HFF-Myc (cell line): Measurements from ENCODE around the gene FBXO28.
A peak's percentile ranks its signal among the peaks of the same experiment; 100 is the strongest.

ENCODE experiments used
- DNase-seq: peaks from one replicate; pipeline ENCODE4 v3.0.0-alpha.2; 2011; ENCODE audit warnings: low read depth; ENCODE audit errors: extremely low read depth
- H3K4me3 ChIP-seq: replicated peaks from 2 replicates; pipeline ENCODE4 v1.5.1; 2011; ENCODE audit warnings: low read depth, mild to moderate bottlenecking, control low read depth, low read length
- TF ChIP-seq, protein P1 (sequence below): IDR thresholded peaks from 2 replicates; pipeline ENCODE4 v1.5.1; 2012; ENCODE audit warnings: mild to moderate bottlenecking, low read depth, low read length, control low read depth; ENCODE audit errors: missing control alignments

FBXO28 gene

GRCh38 chr1:224092601-224093000 lies 21.3 kb upstream of the FBXO28 start:
- no peak for DNase-seq
- H3K4me3 ChIP-seq = no peak overlapping the region
- TF ChIP-seq, protein P1, sequence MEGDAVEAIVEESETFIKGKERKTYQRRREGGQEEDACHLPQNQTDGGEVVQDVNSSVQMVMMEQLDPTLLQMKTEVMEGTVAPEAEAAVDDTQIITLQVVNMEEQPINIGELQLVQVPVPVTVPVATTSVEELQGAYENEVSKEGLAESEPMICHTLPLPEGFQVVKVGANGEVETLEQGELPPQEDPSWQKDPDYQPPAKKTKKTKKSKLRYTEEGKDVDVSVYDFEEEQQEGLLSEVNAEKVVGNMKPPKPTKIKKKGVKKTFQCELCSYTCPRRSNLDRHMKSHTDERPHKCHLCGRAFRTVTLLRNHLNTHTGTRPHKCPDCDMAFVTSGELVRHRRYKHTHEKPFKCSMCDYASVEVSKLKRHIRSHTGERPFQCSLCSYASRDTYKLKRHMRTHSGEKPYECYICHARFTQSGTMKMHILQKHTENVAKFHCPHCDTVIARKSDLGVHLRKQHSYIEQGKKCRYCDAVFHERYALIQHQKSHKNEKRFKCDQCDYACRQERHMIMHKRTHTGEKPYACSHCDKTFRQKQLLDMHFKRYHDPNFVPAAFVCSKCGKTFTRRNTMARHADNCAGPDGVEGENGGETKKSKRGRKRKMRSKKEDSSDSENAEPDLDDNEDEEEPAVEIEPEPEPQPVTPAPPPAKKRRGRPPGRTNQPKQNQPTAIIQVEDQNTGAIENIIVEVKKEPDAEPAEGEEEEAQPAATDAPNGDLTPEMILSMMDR = no peak

- no peak overlapping the region for H3K4me3 ChIP-seq
- TF ChIP-seq, protein P1 = no peak
- DNase-seq = no peak
Observed at GRCh38 chr1:224095339-224095738, 18.6 kb upstream of the FBXO28 start.

DNA sequence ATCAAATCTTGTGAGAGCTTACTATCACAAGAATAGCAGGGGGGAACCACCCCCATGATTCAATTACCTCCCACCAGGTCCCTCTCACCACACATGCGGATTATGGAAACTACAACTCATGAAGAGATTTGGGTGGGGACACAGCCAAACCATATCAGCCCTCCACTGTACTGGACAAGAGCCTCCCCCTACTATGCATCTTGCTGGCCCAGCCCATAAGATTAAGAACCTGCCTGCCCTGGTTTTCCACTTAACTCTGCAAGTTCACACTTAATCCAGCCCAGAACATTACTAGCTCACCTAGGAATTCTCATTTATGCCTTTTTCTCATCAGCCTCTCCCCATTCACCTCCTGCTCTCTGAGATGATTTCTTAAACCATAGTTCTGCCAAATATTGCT lies 18.0 kb upstream of the FBXO28 start:
- H3K4me3 ChIP-seq = no peak overlapping the region
- DNase-seq = no peak
- TF ChIP-seq, protein P1 = no peak

GRCh38 chr1:224096773-224097172 lies 17.1 kb upstream of the FBXO28 start:
- H3K4me3 ChIP-seq = no peak overlapping the region
- TF ChIP-seq, protein P1 = no peak
- DNase-seq = no peak

- TF ChIP-seq, protein P1 = no peak
- no peak overlapping the region for H3K4me3 ChIP-seq
- no peak for DNase-seq
Observed at GRCh38 chr1:224098007-224098406, 15.9 kb upstream of the FBXO28 start.

DNA sequence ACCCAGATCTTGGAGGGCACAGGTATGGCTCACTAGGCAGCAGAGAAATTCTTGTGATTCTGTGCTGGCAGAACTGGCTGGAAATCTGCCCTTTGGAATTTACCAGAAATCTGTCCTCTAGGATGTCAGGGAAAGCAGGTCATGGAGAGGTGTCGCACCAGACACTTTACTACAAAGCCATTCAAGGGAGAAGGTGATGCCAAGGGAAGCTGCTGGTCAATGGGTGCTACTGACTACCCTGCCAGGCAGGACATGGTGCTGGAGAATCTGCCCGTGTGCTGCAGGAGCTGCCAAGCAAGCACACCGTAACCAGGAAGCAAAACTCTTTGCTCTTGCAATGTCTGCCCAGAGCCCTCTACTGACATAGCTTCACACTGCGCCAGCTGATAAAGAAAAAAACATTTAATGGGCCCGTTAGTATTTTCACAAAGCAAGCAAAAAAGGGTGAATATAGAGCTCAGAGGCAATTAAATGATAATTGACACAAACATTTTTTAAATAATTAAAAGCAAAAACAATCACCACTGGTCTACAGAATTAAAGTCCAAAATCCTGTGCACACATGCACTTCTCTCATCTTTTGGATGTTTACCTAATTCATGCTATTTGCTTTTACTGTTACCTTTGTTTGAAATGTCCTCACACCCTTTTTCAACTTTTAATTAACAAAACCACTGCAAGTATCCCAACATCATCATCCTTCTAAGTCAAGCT lies 7.2 kb upstream of the FBXO28 start:
- no peak for DNase-seq
- no peak overlapping the region for H3K4me3 ChIP-seq
- TF ChIP-seq, protein P1 = peak; percentile 42

- no peak for DNase-seq
- H3K4me3 ChIP-seq = no peak overlapping the region
- TF ChIP-seq, protein P1 = no peak
Observed at GRCh38 chr1:224107282-224107625, 6.7 kb upstream of the FBXO28 start.
